Osteocyte (in vitro differentiated cells): ENCODE measurements around the gene PAPOLA. TPM values are rescaled to one million over a fixed set of nuclear protein-coding genes. Genes with fewer than 3 reads are reported as not detected.

ENCODE experiments used
- DNase-seq: peaks from one replicate; pipeline ENCODE4 v3.0.0; 2021; ENCODE audit warnings: mixed read lengths; ENCODE audit not compliant: unreplicated experiment; ENCODE audit errors: extremely low spot score
- H3K27ac Mint-ChIP-seq: one replicate; pipeline ENCODE4 v1.8.0; 2021; ENCODE audit warnings: mild to moderate bottlenecking, mixed read lengths; ENCODE audit not compliant: unreplicated experiment
- H3K27me3 Mint-ChIP-seq: one replicate; pipeline ENCODE4 v1.8.0; 2021; ENCODE audit warnings: mixed read lengths; ENCODE audit not compliant: unreplicated experiment
- H3K36me3 Mint-ChIP-seq: one replicate; pipeline ENCODE4 v1.8.0; 2021; ENCODE audit warnings: mixed read lengths; ENCODE audit not compliant: unreplicated experiment
- H3K4me1 Mint-ChIP-seq: one replicate; pipeline ENCODE4 v1.8.0; 2021; ENCODE audit warnings: mixed read lengths; ENCODE audit not compliant: unreplicated experiment
- H3K4me3 Mint-ChIP-seq: one replicate; pipeline ENCODE4 v1.8.0; 2021; ENCODE audit warnings: mild to moderate bottlenecking, moderate library complexity, mixed read lengths; ENCODE audit not compliant: unreplicated experiment
- H3K9me3 Mint-ChIP-seq: one replicate; pipeline ENCODE4 v1.8.0; 2021; ENCODE audit warnings: mixed read lengths; ENCODE audit not compliant: unreplicated experiment
- CTCF ChIP-seq: fragments of 200-600 bp; sonication (generic); IDR thresholded peaks from 2 replicates; pipeline ENCODE4 v1.5.0; 2021; ENCODE audit warnings: antibody characterized with exemption, mild to moderate bottlenecking, moderate library complexity
- total RNA-seq: library from RNA; stranded (reverse); gene quantifications from 2 replicates; pipeline ENCODE4 v1.2.1, GENCODE V29; 2021

The PAPOLA gene
- total RNA-seq, 1 donor from 2014 or later: 143 TPM

GRCh38 chr14:96598332-96598928 is 96.2 kb downstream of the PAPOLA start:
- TF ChIP-seq CTCF: no peak
- no peak overlapping the region for H3K27ac Mint-ChIP-seq
- no peak overlapping the region for H3K4me3 Mint-ChIP-seq
- H3K27me3 Mint-ChIP-seq: peaks cover 2% of the 10 kb centered on the region
- H3K9me3 Mint-ChIP-seq: no peaks in the 10 kb centered on the region
- no peaks in the 10 kb centered on the region for H3K36me3 Mint-ChIP-seq
- H3K4me1 Mint-ChIP-seq: no peaks in the 10 kb centered on the region
- DNase-seq: no peak

- DNase-seq: no peak
- Mint-ChIP-seq H3K27me3 (no peaks in the 10 kb centered on the region), H3K4me1 (no peaks in the 10 kb centered on the region), H3K27ac (no peak overlapping the region), H3K9me3 (no peaks in the 10 kb centered on the region), H3K4me3 (no peak overlapping the region), H3K36me3 (no peaks in the 10 kb centered on the region)
- TF ChIP-seq CTCF: no peak
Observed at GRCh38 chr14:96599076-96599475, 96.9 kb downstream of the PAPOLA start.

DNA sequence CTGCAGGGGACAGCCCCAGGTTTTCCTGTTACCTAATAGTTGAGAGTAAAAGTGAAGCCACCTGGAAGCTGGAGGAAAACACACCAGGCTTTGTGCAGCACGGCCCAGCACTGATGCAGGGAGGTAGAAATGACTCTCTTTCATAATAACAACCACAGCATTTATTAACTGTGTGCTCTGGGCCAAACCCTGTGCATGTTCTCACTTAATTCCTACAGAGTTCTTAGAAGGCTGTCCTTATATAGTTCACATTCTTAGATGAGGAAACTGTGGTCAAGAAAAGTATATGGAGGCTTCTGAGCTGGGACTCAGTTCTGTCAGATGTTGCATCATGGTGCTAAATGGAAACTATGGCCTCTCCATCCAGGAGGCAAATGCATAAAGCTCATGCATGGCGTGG is 100.0 kb downstream of the PAPOLA start:
- Mint-ChIP-seq H3K27me3 (peaks cover 2% of the 10 kb centered on the region), H3K9me3 (no peaks in the 10 kb centered on the region), H3K4me1 (no peaks in the 10 kb centered on the region), H3K36me3 (no peaks in the 10 kb centered on the region), H3K27ac (no peak overlapping the region), H3K4me3 (no peak overlapping the region)
- no peak for TF ChIP-seq CTCF
- DNase-seq: no peak

- Mint-ChIP-seq H3K4me3 (no peak overlapping the region), H3K27ac (no peak overlapping the region), H3K36me3 (no peaks in the 10 kb centered on the region), H3K27me3 (peaks cover 2% of the 10 kb centered on the region), H3K4me1 (no peaks in the 10 kb centered on the region), H3K9me3 (no peaks in the 10 kb centered on the region)
- no peak for TF ChIP-seq CTCF
- no peak for DNase-seq
Observed at GRCh38 chr14:96603350-96604255, 101.4 kb downstream of the PAPOLA start.

DNA sequence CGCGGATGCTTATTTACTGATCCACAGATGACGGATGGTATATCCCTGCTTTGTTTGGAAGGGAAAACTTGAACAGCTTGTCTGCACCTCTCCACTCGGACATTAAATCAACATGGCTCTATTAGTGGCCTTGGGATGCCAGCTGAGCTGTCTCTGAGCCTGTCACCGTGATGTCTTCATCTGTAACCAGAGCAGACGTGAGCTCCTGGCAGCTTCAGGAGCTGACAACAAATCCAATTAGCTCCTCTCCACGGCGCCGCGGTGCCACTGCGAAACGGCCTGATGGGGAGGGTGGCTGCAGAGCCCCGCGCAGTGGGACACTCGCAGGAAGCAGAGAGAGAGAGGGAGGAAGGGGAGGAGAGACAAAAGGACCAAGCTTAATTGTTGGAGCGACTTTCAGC is 112.3 kb downstream of the PAPOLA start:
- DNase-seq: no peak
- TF ChIP-seq CTCF: no peak
- Mint-ChIP-seq H3K27me3 (no peaks in the 10 kb centered on the region), H3K9me3 (no peaks in the 10 kb centered on the region), H3K4me1 (no peaks in the 10 kb centered on the region), H3K4me3 (no peak overlapping the region), H3K36me3 (no peaks in the 10 kb centered on the region), H3K27ac (no peak overlapping the region)
